GM12878 (cell line): ENCODE measurements around the gene CNOT8. TPM values are rescaled to one million over a fixed set of nuclear protein-coding genes. Genes with fewer than 3 reads are reported as not detected.
A peak's percentile ranks its signal among the peaks of the same experiment; 100 is the strongest.

Experiments used
- ATAC-seq: fragments of 200-7000 bp; cut with Tn5 transposase; 3 replicates; pipeline ENCODE4 v1.9.1; 2020; ENCODE audit warnings: mild to moderate bottlenecking, moderate library complexity
- BruUV-seq: library from RNA; stranded (reverse); fragments of 400-500 nt; replicated peaks from 2 replicates; lab custom pipeline; 2021; lab: Mats Ljungman, UMichigan
- CTCF ChIA-PET: fragments of 300-600 bp; sonication (Branson Sonifier 250); formaldehyde crosslinking; extraction: SDS; loops from one replicate; lab custom pipeline; 2021; ENCODE audit warnings: inconsistent platforms; lab: Yijun Ruan, JAX
- POLR2A ChIA-PET: fragments of 350-600 bp; formaldehyde crosslinking; extraction: SDS; loops from one replicate; lab custom pipeline; 2021; ENCODE audit warnings: inconsistent platforms; lab: Charles Lee
- RAD21 ChIA-PET: fragments of 300-600 bp; sonication (Branson Sonifier 250); formaldehyde crosslinking; loops from one replicate; lab custom pipeline; 2023; ENCODE audit warnings: antibody characterized with exemption; ENCODE audit not compliant: unreplicated experiment; lab: Charles Lee
- SMC1A ChIA-PET: fragments of 300-600 bp; sonication (Branson Sonifier 250); formaldehyde crosslinking; loops from one replicate; lab custom pipeline; 2023; ENCODE audit not compliant: unreplicated experiment, uncharacterized antibody; lab: Charles Lee
- DNase-seq: peaks from one replicate; pipeline ENCODE4 v3.0.0-alpha.2; 2011; ENCODE audit warnings: low read depth, low spot score
- FAIRE-seq: peaks from 3 replicates; lab custom pipeline; 2011; peaks lifted over from hg19 to GRCh38; lab: Jason Lieb, UNC
- H2AFZ ChIP-seq: 2 replicates; pipeline ENCODE4 v1.6.0; 2011; ENCODE audit warnings: low read depth, low read length, control low read depth; ENCODE audit not compliant: control insufficient read depth
- H3K27ac ChIP-seq: 2 replicates; pipeline ENCODE4 v1.5.1; 2011; ENCODE audit warnings: control low read depth; ENCODE audit not compliant: control insufficient read depth, insufficient read depth
- H3K27me3 ChIP-seq, 2 experiments: replicated peaks in 1 of 2; 2 replicates each; pipeline versions ENCODE4 v1.6.0 to v1.6.1; 2011; ENCODE audit warnings: low read length in 1 of 2; ENCODE audit not compliant: control insufficient read depth in 2 of 2, insufficient read depth in 2 of 2
- H3K36me3 ChIP-seq, 2 experiments: 2 replicates each; pipeline ENCODE4 v1.5.1; 2011; ENCODE audit warnings: low read length in 1 of 2; ENCODE audit not compliant: control insufficient read depth in 2 of 2, insufficient read depth in 2 of 2
- H3K4me1 ChIP-seq: 2 replicates; pipeline ENCODE4 v1.6.1; 2011; ENCODE audit warnings: mild to moderate bottlenecking, low read length, moderate library complexity, mixed read lengths; ENCODE audit not compliant: control insufficient read depth, insufficient read depth
- H3K4me2 ChIP-seq: 2 replicates; pipeline ENCODE4 v1.6.0; 2011; ENCODE audit warnings: control low read depth; ENCODE audit not compliant: control insufficient read depth, insufficient read depth
- H3K4me3 ChIP-seq: fragments of 200-600 bp; sonication (generic); 2 replicates; pipeline ENCODE4 v1.5.1; 2016
- H3K79me2 ChIP-seq: 2 replicates; pipeline ENCODE4 v1.6.0; 2011; ENCODE audit warnings: low read length; ENCODE audit not compliant: control insufficient read depth, insufficient read depth
- H3K9ac ChIP-seq: 2 replicates; pipeline ENCODE4 v1.8.0; 2011; ENCODE audit warnings: low read length, control low read depth, mixed read lengths; ENCODE audit not compliant: control insufficient read depth, insufficient read depth
- H3K9me3 ChIP-seq: replicated peaks from 3 replicates; pipeline ENCODE4 v1.5.1; 2011; ENCODE audit warnings: mild to moderate bottlenecking, low read length; ENCODE audit not compliant: control insufficient read depth, insufficient read depth
- H4K20me1 ChIP-seq: 2 replicates; pipeline ENCODE4 v1.6.0; 2011; ENCODE audit not compliant: control insufficient read depth, insufficient read depth
- CREM ChIP-seq: IDR thresholded peaks from 2 replicates; pipeline ENCODE4 v1.6.1; 2014; ENCODE audit warnings: antibody characterized with exemption, low read depth
- EED ChIP-seq: sonication (generic); IDR thresholded peaks from 2 replicates; pipeline ENCODE4 v1.6.1; 2016; ENCODE audit warnings: antibody characterized with exemption, low read depth
- JUNB ChIP-seq: IDR thresholded peaks from 2 replicates; pipeline ENCODE4 v1.6.1; 2016; ENCODE audit warnings: antibody characterized with exemption, mild to moderate bottlenecking
- MTA3 ChIP-seq: IDR thresholded peaks from 2 replicates; pipeline ENCODE4 v1.6.1; 2012; ENCODE audit warnings: low read length, inconsistent platforms, borderline replicate concordance
- NR2F1 ChIP-seq: fragments of 450-650 bp; conservative IDR thresholded peaks from 2 replicates; pipeline ENCODE4 v1.6.1; 2017; ENCODE audit warnings: mild to moderate bottlenecking
- NRF1 ChIP-seq: conservative IDR thresholded peaks from 2 replicates; pipeline ENCODE4 v1.6.1; 2011; ENCODE audit warnings: mild to moderate bottlenecking, low read depth, low read length, improper control_type of control experiment
- RUNX3 ChIP-seq: IDR thresholded peaks from 2 replicates; pipeline ENCODE4 v1.6.1; 2012; ENCODE audit warnings: low read length, inconsistent platforms
- TAF1 ChIP-seq: IDR thresholded peaks from 2 replicates; pipeline ENCODE4 v1.6.1; 2011; ENCODE audit warnings: mild to moderate bottlenecking, low read depth, low read length, borderline replicate concordance
- TARDBP ChIP-seq: IDR thresholded peaks from 2 replicates; pipeline ENCODE4 v1.6.1; 2016; ENCODE audit warnings: borderline replicate concordance
- TCF3 ChIP-seq: IDR thresholded peaks from 2 replicates; pipeline ENCODE4 v1.6.1; 2012; ENCODE audit warnings: low read depth, mild to moderate bottlenecking, low read length, borderline replicate concordance; ENCODE audit not compliant: insufficient read depth
- TCF7 ChIP-seq: IDR thresholded peaks from 2 replicates; pipeline ENCODE4 v1.6.1; 2014; ENCODE audit warnings: antibody characterized with exemption, borderline replicate concordance
- YY1 ChIP-seq: IDR thresholded peaks from 2 replicates; pipeline ENCODE4 v1.6.1; 2011; ENCODE audit warnings: low read depth, mild to moderate bottlenecking, low read length
- ZNF207 ChIP-seq: fragments of 450-650 bp; IDR thresholded peaks from 2 replicates; pipeline ENCODE4 v1.6.1; 2014; ENCODE audit warnings: antibody characterized with exemption, mild to moderate bottlenecking, borderline replicate concordance
- ZNF24 ChIP-seq: fragments of 450-650 bp; IDR thresholded peaks from 2 replicates; pipeline ENCODE4 v1.6.1; 2017; ENCODE audit warnings: antibody characterized with exemption, mild to moderate bottlenecking
- ZNF592 ChIP-seq: fragments of 450-650 bp; IDR thresholded peaks from 2 replicates; pipeline ENCODE4 v1.6.1; 2017; ENCODE audit warnings: mild to moderate bottlenecking, moderate library complexity
- WGBS: methylation state at CpG from one replicate; pipeline ENCODE4 v1.1.6; 2016; ENCODE audit warnings: low lambda C conversion rate; ENCODE audit not compliant: insufficient replicate concordance, insufficient coverage; ENCODE audit errors: missing lambda C conversion rate; 5-methylcytosine and 5-hydroxymethylcytosine counted together
- in situ Hi-C: fragments of 300-500 bp; cut with MboI; formaldehyde crosslinking; loops from 9 replicates; pipeline ENCODE4 v1.14.3; 2018; ENCODE audit warnings: mixed read lengths
- intact Hi-C: fragments of 100-400 bp; cut with micrococcal nuclease; formaldehyde crosslinking; loops from one replicate; pipeline ENCODE4 v1.14.2; 2022; ENCODE audit not compliant: unreplicated experiment
- polyA plus RNA-seq, 11 experiments: library from polyadenylated mRNA; depleted of rRNA in 4 of 11; unstranded in 6 of 11; stranded (reverse) in 5 of 11; fragments of >200 nt; fragmentation: Nextera tagmentation in 4 of 11; fragmentation: Illumina TruSeq in 1 of 11; extraction: Ambion mirVana in 4 of 11; extraction: Trizol in 1 of 11; gene quantifications; 1 replicate in 1 of 11; 2 replicates in 10 of 11; pipeline versions ENCODE4 v1.2.1 to v1.2.3, GENCODE V29; 2011 to 2016; ENCODE audit warnings: inconsistent platforms in 2 of 11, missing spikeins in 2 of 11, low read depth in 1 of 11
- total RNA-seq, 4 experiments: library from RNA; depleted of rRNA in 3 of 4; stranded (reverse); fragments of >200 nt in 3 of 4; fragmentation: Illumina TruSeq in 1 of 4; extraction: Trizol in 1 of 4; gene quantifications; 2 replicates each; pipeline versions ENCODE4 v1.2.1 to v1.2.3, GENCODE V29; 2013 to 2021
- TF ChIP-seq, protein P1 (sequence below): fragments of 450-650 bp; IDR thresholded peaks from 2 replicates; pipeline ENCODE4 v1.6.1; 2016; ENCODE audit warnings: mild to moderate bottlenecking
- TF ChIP-seq, protein P2 (sequence below): IDR thresholded peaks from 2 replicates; pipeline ENCODE4 v1.6.1; 2012; ENCODE audit warnings: low read depth, low read length, improper control_type of control experiment

Gene CNOT8
- total and polyA plus RNA-seq, 10 of the 15 experiments (the other 5 are each of a cell fraction or from before 2014, with no cell fraction given): 13.2 to 57.1 (median 39.0) TPM

DNA sequence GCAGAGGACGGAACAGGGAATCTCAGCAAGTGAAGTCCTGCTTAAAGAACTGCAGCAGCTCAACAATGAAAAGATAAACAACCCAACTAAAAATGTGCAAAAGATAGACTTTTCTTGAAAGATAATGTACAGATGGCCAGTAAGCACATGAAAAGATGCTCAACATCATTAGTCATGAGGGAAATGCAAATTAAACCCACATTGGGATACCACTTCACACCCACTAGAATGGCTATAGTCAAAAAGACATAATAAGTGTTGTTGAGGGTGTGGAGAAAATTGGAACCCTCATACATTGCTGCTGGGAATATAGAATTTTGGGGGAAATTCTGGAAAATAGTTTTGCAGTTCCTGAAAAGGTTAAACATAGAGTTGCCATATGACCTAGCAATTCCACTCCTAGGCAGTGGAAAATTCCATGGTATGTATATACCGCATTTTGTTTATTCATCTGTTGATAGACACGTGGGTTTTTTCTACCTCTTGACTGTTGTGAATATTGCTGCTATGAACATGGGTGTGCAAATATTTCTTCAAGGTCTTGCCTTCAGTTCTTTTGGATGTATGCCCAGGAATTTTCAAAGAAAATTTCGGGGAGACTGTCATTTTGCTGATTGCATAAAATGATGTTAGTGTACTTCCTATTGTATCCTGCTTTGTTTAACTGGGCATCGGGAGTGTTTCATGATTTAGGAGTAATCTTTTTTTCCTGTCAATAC is 7.2 kb downstream of the CNOT8 start:
- BruUV-seq: TSS peak; percentile 15
- WGBS: 97% methylated on average over 5 of the region's 5 CpGs
- ChIA-PET RAD21 (no interaction called here), CTCF (interaction anchor here (0.5 kb wide), 1 partner anchor 40 kb away, joined by 4 read pairs; no protein-coding TSS in a partner anchor), SMC1A (no interaction called here), POLR2A (no interaction called here)
- ATAC-seq (no peak), FAIRE-seq (no peak), DNase-seq (no peak)
- in situ Hi-C loops: no loop called here
- Histone ChIP-seq H3K4me3 (no peak overlapping the region), H3K27me3 (no peaks in the 10 kb centered on the region), H3K36me3 (peaks cover 3 to 13% of the 10 kb centered on the region in 2 experiments), H3K79me2 (peaks cover 32% of the 10 kb centered on the region), H3K9me3 (no peaks in the 10 kb centered on the region), H3K4me1 (peaks cover 13% of the 10 kb centered on the region; the same call in 1 of the 2 replicates), H3K4me2 (no peak overlapping the region), H3K27ac (no peak overlapping the region), H2AFZ (no peak overlapping the region), H4K20me1 (no peaks in the 10 kb centered on the region; the same call in 1 of the 2 replicates), H3K9ac (no peak overlapping the region)
- intact Hi-C loops: no loop called here
- TF ChIP-seq YY1: no peak
- TF ChIP-seq RUNX3: no peak
- TF ChIP-seq, protein P1, sequence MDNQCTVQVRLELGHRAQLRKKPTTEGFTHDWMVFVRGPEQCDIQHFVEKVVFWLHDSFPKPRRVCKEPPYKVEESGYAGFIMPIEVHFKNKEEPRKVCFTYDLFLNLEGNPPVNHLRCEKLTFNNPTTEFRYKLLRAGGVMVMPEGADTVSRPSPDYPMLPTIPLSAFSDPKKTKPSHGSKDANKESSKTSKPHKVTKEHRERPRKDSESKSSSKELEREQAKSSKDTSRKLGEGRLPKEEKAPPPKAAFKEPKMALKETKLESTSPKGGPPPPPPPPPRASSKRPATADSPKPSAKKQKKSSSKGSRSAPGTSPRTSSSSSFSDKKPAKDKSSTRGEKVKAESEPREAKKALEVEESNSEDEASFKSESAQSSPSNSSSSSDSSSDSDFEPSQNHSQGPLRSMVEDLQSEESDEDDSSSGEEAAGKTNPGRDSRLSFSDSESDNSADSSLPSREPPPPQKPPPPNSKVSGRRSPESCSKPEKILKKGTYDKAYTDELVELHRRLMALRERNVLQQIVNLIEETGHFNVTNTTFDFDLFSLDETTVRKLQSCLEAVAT: no peak
- TF ChIP-seq TARDBP: no peak
- no peak for TF ChIP-seq TCF3
- no peak for TF ChIP-seq ZNF24
- TF ChIP-seq ZNF207: no peak
- TF ChIP-seq NR2F1: no peak
- no peak for TF ChIP-seq EED
- TF ChIP-seq CREM: no peak
- TF ChIP-seq ZNF592: no peak
- TF ChIP-seq MTA3: no peak
- no peak for TF ChIP-seq TAF1
- no peak for TF ChIP-seq JUNB
- TF ChIP-seq TCF7: no peak
- TF ChIP-seq NRF1: no peak
- TF ChIP-seq, protein P2, sequence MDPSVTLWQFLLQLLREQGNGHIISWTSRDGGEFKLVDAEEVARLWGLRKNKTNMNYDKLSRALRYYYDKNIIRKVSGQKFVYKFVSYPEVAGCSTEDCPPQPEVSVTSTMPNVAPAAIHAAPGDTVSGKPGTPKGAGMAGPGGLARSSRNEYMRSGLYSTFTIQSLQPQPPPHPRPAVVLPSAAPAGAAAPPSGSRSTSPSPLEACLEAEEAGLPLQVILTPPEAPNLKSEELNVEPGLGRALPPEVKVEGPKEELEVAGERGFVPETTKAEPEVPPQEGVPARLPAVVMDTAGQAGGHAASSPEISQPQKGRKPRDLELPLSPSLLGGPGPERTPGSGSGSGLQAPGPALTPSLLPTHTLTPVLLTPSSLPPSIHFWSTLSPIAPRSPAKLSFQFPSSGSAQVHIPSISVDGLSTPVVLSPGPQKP: no peak
